Kidney epithelial cell (primary cell): Measurements from ENCODE around the gene PLK2. TPM values are rescaled to one million over a fixed set of nuclear protein-coding genes. Genes with fewer than 3 reads are reported as not detected.

ENCODE experiments used
- DNase-seq: peaks from one replicate; pipeline ENCODE4 v3.0.0-alpha.2; 2010; ENCODE audit warnings: low read depth
- H3K27me3 ChIP-seq: 2 replicates; pipeline ENCODE4 v1.6.0; 2011; ENCODE audit warnings: low read length; ENCODE audit not compliant: control insufficient read depth, insufficient read depth
- H3K36me3 ChIP-seq: 2 replicates; pipeline ENCODE4 v1.5.1; 2011; ENCODE audit warnings: low read length; ENCODE audit not compliant: control insufficient read depth, insufficient read depth
- H3K4me3 ChIP-seq: 2 replicates; pipeline ENCODE4 v1.5.1; 2011; ENCODE audit warnings: low read depth, mild to moderate bottlenecking, control low read depth, low read length
- CTCF ChIP-seq: IDR thresholded peaks from 2 replicates; pipeline ENCODE4 v1.5.1; 2011; ENCODE audit warnings: mild to moderate bottlenecking, moderate library complexity, low read length, control low read depth, inconsistent platforms; ENCODE audit not compliant: insufficient read depth, poor library complexity, severe bottlenecking
- total RNA-seq: library from RNA; depleted of rRNA; stranded (reverse); fragments of >200 nt; gene quantifications from 2 replicates; pipeline ENCODE4 v1.2.3, GENCODE V29; 2015

PLK2 gene
- total RNA-seq, 1 donor from 2014 or later = 245 TPM

DNA sequence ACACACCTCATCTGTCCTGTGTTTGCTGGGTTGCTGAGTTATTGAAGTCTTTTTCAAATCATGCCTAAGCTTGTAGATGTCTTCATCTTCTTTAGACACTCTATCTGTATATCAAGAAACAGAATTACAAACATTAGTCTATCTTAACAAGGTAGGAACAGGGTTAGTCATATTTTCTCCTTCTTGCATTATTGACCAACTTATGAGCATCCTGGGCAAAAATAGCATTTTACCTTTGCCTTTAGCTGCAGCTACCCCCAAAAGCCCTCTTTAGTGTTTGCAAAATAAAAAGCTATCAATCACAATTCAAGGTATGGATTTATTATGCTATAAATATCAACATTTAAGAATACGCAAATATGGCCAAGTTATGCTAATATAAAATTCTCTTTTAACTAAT, 3.4 kb downstream of the PLK2 start:
- DNase-seq = no peak
- no peaks in the 10 kb centered on the region for H3K27me3 ChIP-seq
- TF ChIP-seq CTCF = no peak
- H3K4me3 ChIP-seq = peak overlapping the region; percentile 96
- peaks cover 7% of the 10 kb centered on the region for H3K36me3 ChIP-seq

DNA sequence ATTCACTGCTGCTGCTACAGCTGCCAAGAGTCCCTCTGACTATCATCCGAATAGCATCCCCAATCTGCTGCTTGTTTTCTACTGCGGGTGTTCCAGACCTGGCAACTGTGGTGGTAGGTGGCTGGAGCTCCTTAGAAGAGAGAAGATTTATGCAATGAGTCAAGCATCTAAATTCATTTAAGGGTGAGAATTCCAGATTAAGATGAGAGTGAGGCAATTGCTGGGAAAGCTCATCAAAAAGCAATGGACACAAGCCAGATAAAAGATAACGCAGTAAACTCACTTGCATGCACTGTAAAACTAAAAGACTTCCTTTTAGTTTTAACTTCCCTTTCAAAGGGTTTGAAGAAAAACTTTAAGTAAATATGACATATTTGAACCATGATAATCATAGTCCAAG, 3.9 kb downstream of the PLK2 start:
- no peak for TF ChIP-seq CTCF
- Histone ChIP-seq H3K4me3 (peak overlapping the region; percentile 96), H3K36me3 (peaks cover 7% of the 10 kb centered on the region), H3K27me3 (no peaks in the 10 kb centered on the region)
- no peak for DNase-seq

DNA sequence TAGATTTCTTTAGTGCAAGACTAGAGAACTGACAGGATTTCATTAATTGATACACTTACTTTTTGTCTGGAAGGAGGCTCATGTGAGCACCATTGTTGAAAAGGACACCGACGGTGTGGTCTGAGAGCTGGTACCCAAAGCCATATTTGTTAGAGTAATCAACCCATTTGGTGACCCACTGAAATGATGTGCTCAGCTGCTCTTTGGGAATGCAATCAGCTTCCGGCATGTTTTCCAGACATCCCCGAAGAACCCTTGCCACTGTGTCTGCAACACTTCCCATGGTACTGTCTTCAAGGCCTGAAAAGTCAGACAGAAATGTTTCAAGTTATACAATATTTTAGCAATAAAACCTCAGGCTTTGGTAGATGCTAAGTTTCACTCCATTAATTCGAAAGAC, 4.4 kb downstream of the PLK2 start:
- Histone ChIP-seq H3K36me3 (peaks cover 7% of the 10 kb centered on the region), H3K4me3 (peak overlapping the region; percentile 96), H3K27me3 (no peaks in the 10 kb centered on the region)
- no peak for TF ChIP-seq CTCF
- no peak for DNase-seq

DNA sequence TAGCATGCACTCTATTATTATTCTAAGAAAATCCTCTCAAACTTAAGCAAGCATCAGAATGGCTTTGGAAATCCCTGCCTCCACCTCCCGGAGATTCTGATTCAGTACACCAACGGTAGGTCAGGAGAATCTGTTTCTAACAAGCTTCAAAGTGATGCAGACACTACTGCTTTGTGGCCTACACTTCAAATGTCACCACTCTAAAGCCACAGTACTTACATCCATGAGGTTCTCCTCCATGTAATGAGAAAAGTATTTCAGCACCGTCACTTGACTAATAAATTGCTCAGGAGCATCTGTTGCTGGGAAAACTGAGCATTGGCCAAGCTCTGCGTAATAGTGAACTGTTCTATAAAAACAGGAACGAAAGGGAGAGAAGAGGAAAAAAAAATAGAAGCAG, 4.8 kb downstream of the PLK2 start:
- DNase-seq = no peak
- peak overlapping the region; percentile 96 for H3K4me3 ChIP-seq
- TF ChIP-seq CTCF = no peak

DNA sequence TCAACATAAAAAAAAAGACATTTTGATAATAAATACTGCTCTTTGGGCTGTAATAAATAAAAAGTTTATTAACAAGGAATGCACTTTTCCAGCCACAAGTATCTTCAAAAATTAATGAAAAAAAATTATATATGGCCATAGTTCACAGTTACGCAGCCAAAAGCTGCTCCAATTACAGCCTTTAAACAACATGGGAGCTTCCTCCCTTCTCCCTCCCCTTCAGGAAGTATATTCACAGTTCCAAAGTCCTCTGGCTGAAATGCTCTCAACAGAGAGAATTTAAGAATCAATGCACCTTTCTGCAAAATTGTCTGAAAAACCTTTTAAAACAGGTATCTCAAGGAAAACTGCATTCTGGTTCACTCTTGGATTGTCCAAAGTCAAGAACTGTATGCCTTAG, 5.9 kb downstream of the PLK2 start:
- Histone ChIP-seq H3K4me3 (peak overlapping the region; percentile 96), H3K27me3 (no peaks in the 10 kb centered on the region), H3K36me3 (peaks cover 7% of the 10 kb centered on the region)
- no peak for TF ChIP-seq CTCF
- no peak for DNase-seq

More for the DNA sequence above, 4.8 kb downstream of the PLK2 start:
- peaks cover 7% of the 10 kb centered on the region for H3K36me3 ChIP-seq
- H3K27me3 ChIP-seq = no peaks in the 10 kb centered on the region

DNA sequence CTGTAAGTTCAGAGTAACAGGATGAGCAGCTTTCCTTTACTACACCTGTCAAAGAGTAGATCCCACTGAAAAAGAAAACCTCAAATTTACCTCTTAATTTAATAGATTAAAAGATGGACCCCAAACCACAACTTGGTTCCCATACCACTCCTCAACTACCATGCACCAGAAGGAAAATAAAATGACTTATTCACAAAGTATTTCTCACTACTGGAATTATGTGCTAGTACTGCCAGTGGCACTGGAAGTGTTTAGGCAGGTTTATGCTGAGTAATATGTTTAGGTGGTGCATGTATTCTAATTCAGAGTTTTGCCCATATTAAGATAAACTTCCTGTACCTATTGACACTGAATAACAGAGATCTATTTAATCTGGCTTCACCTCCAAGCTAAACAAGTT, 6.6 kb downstream of the PLK2 start:
- H3K4me3 ChIP-seq = no peak overlapping the region
- DNase-seq = no peak
- H3K27me3 ChIP-seq = no peaks in the 10 kb centered on the region
- no peak for TF ChIP-seq CTCF
- H3K36me3 ChIP-seq = peaks cover 5% of the 10 kb centered on the region
